ENCODE results near the gene GCC2. TPM values are rescaled to one million over a fixed set of nuclear protein-coding genes. Genes with fewer than 3 reads are reported as not detected.
"Not testable (repeated sequence)": the region's sequence is repeated elsewhere in the genome, so short reads cannot be mapped to it uniquely, and the experiment has no call there.

Gene GCC2
- total RNA-seq, 1 donor from 2014 or later: 53.9 TPM

DNA sequence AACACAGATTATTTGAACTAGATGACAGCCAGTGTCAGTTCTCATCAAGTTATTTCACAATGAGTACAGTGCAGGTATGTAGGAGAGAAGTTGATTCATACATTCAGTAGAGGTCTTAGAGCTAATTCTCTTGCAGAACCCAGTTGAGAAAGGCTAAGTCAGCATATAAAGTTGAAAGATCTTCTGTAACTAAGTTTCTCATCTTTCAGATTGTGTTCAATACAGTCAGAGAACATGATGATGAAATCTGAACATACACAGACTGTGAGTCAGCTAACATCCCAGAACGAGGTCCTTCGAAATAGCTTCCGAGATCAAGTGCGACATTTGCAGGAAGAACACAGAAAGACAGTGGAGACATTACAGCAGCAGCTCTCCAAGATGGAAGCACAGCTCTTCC, 43.4 kb downstream of the GCC2 start:
- peak; percentile 95 for DNase-seq (ENCODE audit: low read depth)

DNA sequence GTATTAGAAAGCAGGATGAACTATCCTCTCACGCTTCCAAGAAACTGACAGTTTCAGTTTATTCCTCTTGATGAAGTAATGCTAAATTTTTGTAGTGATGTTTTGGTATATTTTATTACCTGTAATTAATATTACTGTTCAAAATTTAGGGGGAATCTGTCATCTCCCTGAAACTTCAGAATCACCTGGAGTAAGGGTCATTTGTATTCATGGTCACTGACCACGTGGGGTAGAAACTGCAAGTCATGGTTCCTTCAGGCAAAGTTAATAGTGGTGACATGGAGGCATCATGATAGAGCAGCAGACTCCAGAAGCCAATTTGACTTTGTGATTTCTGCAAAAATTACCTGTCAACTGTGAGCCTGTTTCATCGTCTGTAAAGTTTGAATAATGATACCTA, 47.2 kb downstream of the GCC2 start:
- H3K27ac ChIP-seq (ENCODE audit: low read depth, low read length); H3K27me3 Mint-ChIP-seq (ENCODE audit: low read depth, unreplicated experiment); H4K20me1 ChIP-seq (ENCODE audit: insufficient read depth, low read length); H3K9me3 Mint-ChIP-seq (ENCODE audit: unreplicated experiment); FAIRE-seq; H3K9ac ChIP-seq (ENCODE audit: low read length); H2AFZ ChIP-seq (ENCODE audit: low read depth, low read length); H3K4me3 ChIP-seq (ENCODE audit: insufficient read depth, low read depth, low read length); H3K27me3 ChIP-seq (ENCODE audit: insufficient read depth, low read length); H3K79me2 ChIP-seq (ENCODE audit: insufficient read depth, low read length); H3K4me2 ChIP-seq (ENCODE audit: low read length); H3K36me3 ChIP-seq (ENCODE audit: insufficient read depth, low read length); H3K4me3 Mint-ChIP-seq (ENCODE audit: unreplicated experiment); DNase-seq (ENCODE audit: low read depth); H3K27ac Mint-ChIP-seq (ENCODE audit: unreplicated experiment); H3K9me3 ChIP-seq (ENCODE audit: insufficient read depth, low read depth, low read length): not testable (repeated sequence)
- peaks cover 22% of the 10 kb centered on the region for H3K4me1 Mint-ChIP-seq (ENCODE audit: low read depth, unreplicated experiment)
- H3K36me3 Mint-ChIP-seq (ENCODE audit: low read depth, unreplicated experiment): peaks cover 18% of the 10 kb centered on the region
- H3K4me1 ChIP-seq (ENCODE audit: insufficient read depth, low read length): peaks cover 10% of the 10 kb centered on the region

More for the DNA sequence above, 43.4 kb downstream of the GCC2 start:
- Histone ChIP-seq H3K27ac (ENCODE audit: low read depth, low read length) (peak overlapping the region; percentile 77), H3K79me2 (ENCODE audit: insufficient read depth, low read length) (no peaks in the 10 kb centered on the region), H3K27me3 (ENCODE audit: insufficient read depth, low read length) (no peaks in the 10 kb centered on the region), H3K36me3 (ENCODE audit: insufficient read depth, low read length) (peaks cover 24% of the 10 kb centered on the region), H4K20me1 (ENCODE audit: insufficient read depth, low read length) (no peaks in the 10 kb centered on the region), H3K9me3 (ENCODE audit: insufficient read depth, low read depth, low read length) (no peaks in the 10 kb centered on the region), H2AFZ (ENCODE audit: low read depth, low read length) (no peak overlapping the region), H3K9ac (ENCODE audit: low read length) (no peak overlapping the region), H3K4me3 (ENCODE audit: insufficient read depth, low read depth, low read length) (no peak overlapping the region), H3K4me1 (ENCODE audit: insufficient read depth, low read length) (peaks cover 10% of the 10 kb centered on the region), H3K4me2 (ENCODE audit: low read length) (peak overlapping the region; percentile 49)
- H3K4me1 Mint-ChIP-seq (ENCODE audit: low read depth, unreplicated experiment): peaks cover 28% of the 10 kb centered on the region
- peaks cover 17% of the 10 kb centered on the region for H3K36me3 Mint-ChIP-seq (ENCODE audit: low read depth, unreplicated experiment)
- TF ChIP-seq EZH2 (IDR thresholded peaks at IDR 0.05; ENCODE audit: insufficient read depth, low read length): no peak
- TF ChIP-seq, protein P1, sequence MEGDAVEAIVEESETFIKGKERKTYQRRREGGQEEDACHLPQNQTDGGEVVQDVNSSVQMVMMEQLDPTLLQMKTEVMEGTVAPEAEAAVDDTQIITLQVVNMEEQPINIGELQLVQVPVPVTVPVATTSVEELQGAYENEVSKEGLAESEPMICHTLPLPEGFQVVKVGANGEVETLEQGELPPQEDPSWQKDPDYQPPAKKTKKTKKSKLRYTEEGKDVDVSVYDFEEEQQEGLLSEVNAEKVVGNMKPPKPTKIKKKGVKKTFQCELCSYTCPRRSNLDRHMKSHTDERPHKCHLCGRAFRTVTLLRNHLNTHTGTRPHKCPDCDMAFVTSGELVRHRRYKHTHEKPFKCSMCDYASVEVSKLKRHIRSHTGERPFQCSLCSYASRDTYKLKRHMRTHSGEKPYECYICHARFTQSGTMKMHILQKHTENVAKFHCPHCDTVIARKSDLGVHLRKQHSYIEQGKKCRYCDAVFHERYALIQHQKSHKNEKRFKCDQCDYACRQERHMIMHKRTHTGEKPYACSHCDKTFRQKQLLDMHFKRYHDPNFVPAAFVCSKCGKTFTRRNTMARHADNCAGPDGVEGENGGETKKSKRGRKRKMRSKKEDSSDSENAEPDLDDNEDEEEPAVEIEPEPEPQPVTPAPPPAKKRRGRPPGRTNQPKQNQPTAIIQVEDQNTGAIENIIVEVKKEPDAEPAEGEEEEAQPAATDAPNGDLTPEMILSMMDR (IDR thresholded peaks at IDR 0.05; ENCODE audit: insufficient read depth, low read depth, low read length): no peak
- no peaks in the 10 kb centered on the region for H3K27me3 Mint-ChIP-seq (ENCODE audit: low read depth, unreplicated experiment)
- H3K9me3 Mint-ChIP-seq (ENCODE audit: unreplicated experiment): no peaks in the 10 kb centered on the region
- H3K4me3 Mint-ChIP-seq (ENCODE audit: unreplicated experiment): peak overlapping the region; percentile 21
- H3K27ac Mint-ChIP-seq (ENCODE audit: unreplicated experiment): peak overlapping the region; percentile 98
- peak; percentile 89 for FAIRE-seq

DNA sequence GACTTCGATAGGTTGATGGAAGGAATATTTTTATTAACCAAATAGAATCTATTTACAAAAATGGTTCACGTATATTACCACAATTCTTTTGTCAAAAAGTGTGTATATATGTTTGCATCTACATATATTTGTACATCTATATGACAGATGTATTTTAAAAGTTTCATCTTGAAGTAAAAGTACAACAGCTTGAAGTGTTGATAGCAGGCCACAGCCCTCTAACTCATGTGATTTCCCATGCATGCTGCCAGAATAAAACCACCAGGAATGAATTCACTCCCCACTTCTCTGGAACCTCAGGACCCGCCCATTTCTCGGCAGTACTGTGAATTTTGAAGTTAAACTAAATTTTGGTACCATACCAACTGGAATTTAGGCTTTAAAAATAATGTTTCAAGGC, 58.6 kb downstream of the GCC2 start:
- H3K27ac Mint-ChIP-seq (ENCODE audit: unreplicated experiment); H3K4me3 ChIP-seq (ENCODE audit: insufficient read depth, low read depth, low read length); H3K27ac ChIP-seq (ENCODE audit: low read depth, low read length): not testable (repeated sequence)

DNA sequence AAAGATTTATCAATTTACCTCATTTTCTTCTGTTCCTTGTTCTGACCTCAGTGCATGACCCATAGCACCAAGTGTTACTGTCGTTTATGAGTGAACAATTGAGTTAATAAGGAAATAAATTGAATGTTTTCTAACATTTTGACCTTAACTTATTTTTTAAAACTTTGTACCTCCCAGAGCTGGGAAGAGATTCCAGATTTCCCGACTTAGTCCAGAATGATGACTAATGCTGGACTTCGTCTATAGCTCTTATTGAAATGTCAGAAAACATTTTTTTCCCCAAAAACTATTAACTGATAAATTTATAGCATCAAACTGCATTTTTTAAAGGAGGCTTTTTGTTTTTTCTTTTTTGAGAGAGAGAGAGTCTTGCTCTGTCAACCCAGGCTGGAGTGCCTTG, 63.4 kb downstream of the GCC2 start:
- H3K27me3 Mint-ChIP-seq (ENCODE audit: low read depth, unreplicated experiment); H3K27me3 ChIP-seq (ENCODE audit: insufficient read depth, low read length); H3K4me1 ChIP-seq (ENCODE audit: insufficient read depth, low read length); H3K4me1 Mint-ChIP-seq (ENCODE audit: low read depth, unreplicated experiment); H3K36me3 Mint-ChIP-seq (ENCODE audit: low read depth, unreplicated experiment); H3K4me3 Mint-ChIP-seq (ENCODE audit: unreplicated experiment); H3K4me2 ChIP-seq (ENCODE audit: low read length); H3K27ac Mint-ChIP-seq (ENCODE audit: unreplicated experiment); H4K20me1 ChIP-seq (ENCODE audit: insufficient read depth, low read length); DNase-seq (ENCODE audit: low read depth); H3K27ac ChIP-seq (ENCODE audit: low read depth, low read length); H3K79me2 ChIP-seq (ENCODE audit: insufficient read depth, low read length); H3K9ac ChIP-seq (ENCODE audit: low read length); H3K36me3 ChIP-seq (ENCODE audit: insufficient read depth, low read length); H2AFZ ChIP-seq (ENCODE audit: low read depth, low read length); H3K9me3 ChIP-seq (ENCODE audit: insufficient read depth, low read depth, low read length); H3K4me3 ChIP-seq (ENCODE audit: insufficient read depth, low read depth, low read length); FAIRE-seq; H3K9me3 Mint-ChIP-seq (ENCODE audit: unreplicated experiment): not testable (repeated sequence)

More for the DNA sequence above, 58.6 kb downstream of the GCC2 start:
- not testable (repeated sequence) for H3K9me3 Mint-ChIP-seq (ENCODE audit: unreplicated experiment); H3K27me3 Mint-ChIP-seq (ENCODE audit: low read depth, unreplicated experiment); FAIRE-seq; H3K36me3 ChIP-seq (ENCODE audit: insufficient read depth, low read length); H3K79me2 ChIP-seq (ENCODE audit: insufficient read depth, low read length); H2AFZ ChIP-seq (ENCODE audit: low read depth, low read length); H3K9me3 ChIP-seq (ENCODE audit: insufficient read depth, low read depth, low read length); H3K9ac ChIP-seq (ENCODE audit: low read length); H3K4me1 ChIP-seq (ENCODE audit: insufficient read depth, low read length); H3K4me3 Mint-ChIP-seq (ENCODE audit: unreplicated experiment); H3K4me2 ChIP-seq (ENCODE audit: low read length); H3K27me3 ChIP-seq (ENCODE audit: insufficient read depth, low read length); H4K20me1 ChIP-seq (ENCODE audit: insufficient read depth, low read length); H3K4me1 Mint-ChIP-seq (ENCODE audit: low read depth, unreplicated experiment)
- peaks cover 17% of the 10 kb centered on the region for H3K36me3 Mint-ChIP-seq (ENCODE audit: low read depth, unreplicated experiment)
- DNase-seq (ENCODE audit: low read depth): peak; percentile 61

DNA sequence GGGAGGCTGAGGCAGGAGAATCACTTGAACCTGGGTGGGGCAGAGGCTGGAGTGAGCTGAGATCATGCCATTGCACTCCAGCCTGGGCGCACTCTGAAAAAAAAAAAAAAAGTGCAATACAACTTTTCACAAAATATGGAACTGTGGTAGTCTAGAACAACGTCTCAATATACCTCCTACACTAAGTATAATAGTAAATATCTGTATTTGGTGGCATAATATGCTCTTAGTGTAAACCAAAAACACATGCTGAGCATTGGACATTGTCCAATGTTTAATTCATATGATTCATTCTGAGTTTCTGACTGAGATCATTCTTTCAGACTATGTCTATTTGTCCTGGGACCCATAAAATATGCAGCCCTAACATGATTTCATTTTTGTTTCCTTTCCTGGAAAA, 65.5 kb downstream of the GCC2 start:
- not testable (repeated sequence) for H3K36me3 ChIP-seq (ENCODE audit: insufficient read depth, low read length); DNase-seq (ENCODE audit: low read depth); FAIRE-seq; H2AFZ ChIP-seq (ENCODE audit: low read depth, low read length); H3K9me3 Mint-ChIP-seq (ENCODE audit: unreplicated experiment); H3K4me3 ChIP-seq (ENCODE audit: insufficient read depth, low read depth, low read length); H3K9ac ChIP-seq (ENCODE audit: low read length); H3K4me1 Mint-ChIP-seq (ENCODE audit: low read depth, unreplicated experiment); H3K4me1 ChIP-seq (ENCODE audit: insufficient read depth, low read length); H3K9me3 ChIP-seq (ENCODE audit: insufficient read depth, low read depth, low read length); H3K27me3 Mint-ChIP-seq (ENCODE audit: low read depth, unreplicated experiment); H4K20me1 ChIP-seq (ENCODE audit: insufficient read depth, low read length); H3K79me2 ChIP-seq (ENCODE audit: insufficient read depth, low read length); H3K4me3 Mint-ChIP-seq (ENCODE audit: unreplicated experiment); H3K27ac Mint-ChIP-seq (ENCODE audit: unreplicated experiment); H3K27me3 ChIP-seq (ENCODE audit: insufficient read depth, low read length); H3K4me2 ChIP-seq (ENCODE audit: low read length)
- peaks cover 15% of the 10 kb centered on the region for H3K36me3 Mint-ChIP-seq (ENCODE audit: low read depth, unreplicated experiment)
- peak overlapping the region; percentile 12 for H3K27ac ChIP-seq (ENCODE audit: low read depth, low read length)
